ENCODE data around the gene EEF1E1.
A peak's percentile ranks its signal among the peaks of the same experiment; 100 is the strongest.

Gene EEF1E1

DNA sequence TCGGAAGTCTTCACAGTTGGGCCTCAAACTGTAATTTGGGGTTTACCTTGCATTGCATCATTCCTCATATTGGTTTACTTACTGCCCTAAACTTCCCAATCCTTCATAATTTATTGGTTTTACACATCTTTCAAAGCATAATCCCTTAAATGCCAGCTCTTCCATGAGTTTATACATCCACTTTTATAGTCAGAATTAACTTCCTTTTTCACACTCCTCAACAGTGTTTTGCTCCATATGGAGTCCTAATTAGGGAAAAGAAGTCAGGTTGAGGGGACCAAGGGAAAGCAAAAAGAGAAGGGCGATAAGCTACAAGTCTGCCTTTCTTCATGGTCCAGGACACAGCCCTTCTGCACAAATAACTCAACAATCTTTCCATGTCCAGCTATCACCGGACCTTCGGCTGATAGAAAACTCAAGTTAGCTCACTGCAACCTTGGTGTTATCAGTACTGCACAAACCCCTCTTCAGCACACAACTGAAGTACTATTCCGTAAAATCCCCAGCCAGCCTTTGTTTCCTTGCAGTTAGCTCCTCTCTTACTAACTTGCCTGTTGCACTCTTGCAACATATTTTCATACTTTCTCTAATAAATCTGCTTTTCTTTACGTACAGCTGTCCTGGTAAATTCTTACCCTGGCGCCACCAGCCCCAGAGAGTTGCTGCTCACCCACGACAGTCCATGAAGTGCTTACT, 2.0 kb downstream of the EEF1E1 start:
- ChIA-PET POLR2A (interaction anchor here (1.2 kb wide), 1 partner anchor 15 kb away, joined by 4 read pairs; no protein-coding TSS in a partner anchor), CTCF (no interaction called here)
- no peak for DNase-seq (ENCODE audit: extremely low spot score)
- TF ChIP-seq CTBP1 (IDR thresholded peaks at IDR 0.05; ENCODE audit: borderline replicate concordance) (no peak), ELF4 (IDR thresholded peaks at IDR 0.05) (no peak), SUZ12 (IDR thresholded peaks at IDR 0.05) (no peak), LEF1 (IDR thresholded peaks at IDR 0.05; ENCODE audit: borderline replicate concordance) (no peak), FOXA1 (IDR thresholded peaks at IDR 0.05) (no peak), ZNF384 (IDR thresholded peaks at IDR 0.05) (no peak), SP1 (IDR thresholded peaks at IDR 0.05) (no peak), NFRKB (IDR thresholded peaks at IDR 0.05) (no peak), ARNT (IDR thresholded peaks at IDR 0.05) (no peak), FOXM1 (IDR thresholded peaks at IDR 0.05; ENCODE audit: borderline replicate concordance) (no peak), BHLHE40 (IDR thresholded peaks at IDR 0.05; ENCODE audit: borderline replicate concordance) (no peak), FOXK2 (IDR thresholded peaks at IDR 0.05) (no peak), L3MBTL2 (conservative IDR thresholded peaks at IDR 0.05) (no peak), HDGF (IDR thresholded peaks at IDR 0.05; ENCODE audit: borderline replicate concordance) (no peak), TARDBP (IDR thresholded peaks at IDR 0.05) (no peak)
- TF ChIP-seq, protein P1, sequence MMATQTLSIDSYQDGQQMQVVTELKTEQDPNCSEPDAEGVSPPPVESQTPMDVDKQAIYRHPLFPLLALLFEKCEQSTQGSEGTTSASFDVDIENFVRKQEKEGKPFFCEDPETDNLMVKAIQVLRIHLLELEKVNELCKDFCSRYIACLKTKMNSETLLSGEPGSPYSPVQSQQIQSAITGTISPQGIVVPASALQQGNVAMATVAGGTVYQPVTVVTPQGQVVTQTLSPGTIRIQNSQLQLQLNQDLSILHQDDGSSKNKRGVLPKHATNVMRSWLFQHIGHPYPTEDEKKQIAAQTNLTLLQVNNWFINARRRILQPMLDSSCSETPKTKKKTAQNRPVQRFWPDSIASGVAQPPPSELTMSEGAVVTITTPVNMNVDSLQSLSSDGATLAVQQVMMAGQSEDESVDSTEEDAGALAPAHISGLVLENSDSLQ (IDR thresholded peaks at IDR 0.05), result no peak

DNA sequence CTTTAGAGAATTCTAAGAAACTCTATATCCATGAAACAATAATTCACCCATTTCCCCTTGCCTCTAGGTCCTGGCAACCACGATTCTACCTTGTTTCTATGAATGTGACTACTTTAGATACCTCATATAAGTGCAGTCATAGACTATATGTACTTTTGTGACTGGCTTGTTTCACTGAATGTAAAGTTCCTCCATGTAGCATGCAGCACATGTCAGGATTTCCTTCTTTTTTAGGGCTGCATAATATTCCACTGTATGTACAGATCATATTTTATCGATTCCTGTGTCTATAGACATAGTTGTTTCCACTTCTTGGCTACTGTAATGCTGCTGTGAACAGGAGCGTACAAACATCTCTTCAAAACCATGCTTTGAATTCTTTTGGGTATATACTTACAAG, 11.7 kb downstream of the EEF1E1 start:
- POLR2A ChIA-PET, result no interaction called here

DNA sequence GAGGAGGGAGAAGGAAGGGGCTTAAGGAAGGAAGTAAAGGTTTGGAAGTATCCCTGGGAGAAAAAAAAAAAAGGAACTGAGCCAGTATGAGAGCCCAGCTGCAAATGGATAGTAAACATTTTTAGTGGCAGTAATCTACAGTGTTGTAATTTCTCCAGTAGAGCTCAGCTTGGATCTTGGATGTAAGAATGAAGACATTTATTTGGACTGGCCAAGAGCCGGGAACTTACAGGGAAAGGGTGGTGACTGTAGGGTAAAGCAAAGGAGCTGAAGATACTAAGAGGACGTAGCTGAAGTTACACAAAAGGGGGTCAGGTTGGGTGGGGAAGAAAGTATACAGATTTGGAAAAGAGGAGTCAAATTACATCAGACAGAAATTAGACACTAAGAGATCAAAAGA, 13.5 kb downstream of the EEF1E1 start:
- ChIA-PET CTCF (no interaction called here), POLR2A (no interaction called here)
- no peak for DNase-seq (ENCODE audit: extremely low spot score)
- TF ChIP-seq FOXA1 (IDR thresholded peaks at IDR 0.05) (no peak), TARDBP (IDR thresholded peaks at IDR 0.05) (no peak), NFRKB (IDR thresholded peaks at IDR 0.05) (no peak), SUZ12 (IDR thresholded peaks at IDR 0.05) (no peak), ZNF384 (IDR thresholded peaks at IDR 0.05) (no peak), HDGF (IDR thresholded peaks at IDR 0.05; ENCODE audit: borderline replicate concordance) (no peak)

More for the DNA sequence above, 11.7 kb downstream of the EEF1E1 start:
- CTCF ChIA-PET, result no interaction called here
- DNase-seq (ENCODE audit: extremely low spot score), result no peak
- TF ChIP-seq LEF1 (IDR thresholded peaks at IDR 0.05; ENCODE audit: borderline replicate concordance) (no peak), ARNT (IDR thresholded peaks at IDR 0.05) (no peak), FOXM1 (IDR thresholded peaks at IDR 0.05; ENCODE audit: borderline replicate concordance) (no peak)

DNA sequence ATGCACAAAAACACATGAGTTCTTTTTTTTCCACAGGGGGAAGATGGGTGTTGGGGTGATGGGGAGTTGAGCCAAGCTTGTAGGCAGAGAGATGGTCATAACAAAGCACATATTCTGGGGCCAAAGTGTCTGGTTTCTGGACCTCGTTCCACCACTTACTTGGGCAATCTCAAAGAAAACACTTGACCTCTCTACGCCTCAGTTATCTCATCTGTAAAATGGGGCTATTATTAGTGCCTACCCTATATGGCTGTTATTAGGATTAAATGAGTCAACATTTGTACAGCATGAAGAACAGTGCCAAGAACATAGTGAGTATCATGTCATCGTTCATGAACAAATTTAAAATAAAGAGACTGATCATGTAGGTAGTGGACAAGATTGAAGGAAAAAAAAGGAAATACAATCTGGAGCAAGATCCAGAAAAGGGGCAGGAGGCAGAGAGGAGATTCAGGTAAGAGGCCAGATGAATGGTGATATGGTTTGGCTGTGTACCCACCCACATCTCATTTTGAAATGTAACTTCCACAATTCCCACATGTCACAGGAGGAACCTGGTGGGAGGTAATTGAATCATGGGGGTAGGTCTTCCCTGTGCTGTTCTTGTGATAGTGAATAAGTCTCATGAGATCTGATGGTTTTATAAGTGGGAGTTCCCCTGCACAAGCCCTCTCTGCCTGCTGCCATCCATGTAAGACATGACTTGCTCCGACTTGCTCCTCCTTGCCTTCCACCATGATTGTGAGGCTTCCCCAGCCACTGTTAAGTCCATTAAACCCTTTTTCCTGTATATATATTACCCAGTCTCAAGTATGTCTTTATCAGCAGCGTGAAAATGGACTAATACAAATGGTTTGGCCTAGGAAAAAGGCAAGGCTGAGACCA, 14.2 kb downstream of the EEF1E1 start:
- POLR2A ChIA-PET, result interaction anchor here (4.1 kb wide), 1 partner anchor 24 kb away, joined by 12 read pairs; the partner anchor contains the start of gene BLOC1S5
- CTCF ChIA-PET, result no interaction called here
- DNase-seq (ENCODE audit: extremely low spot score), result no peak
- no peak for TF ChIP-seq ZNF384 (IDR thresholded peaks at IDR 0.05)
- TF ChIP-seq HDGF (IDR thresholded peaks at IDR 0.05; ENCODE audit: borderline replicate concordance), result no peak
- TF ChIP-seq, protein P1 (IDR thresholded peaks at IDR 0.05), result no peak
- TF ChIP-seq NFRKB (IDR thresholded peaks at IDR 0.05), result no peak
- TF ChIP-seq CTBP1 (IDR thresholded peaks at IDR 0.05; ENCODE audit: borderline replicate concordance), result no peak
- TF ChIP-seq L3MBTL2 (conservative IDR thresholded peaks at IDR 0.05), result no peak
- TF ChIP-seq FOXK2 (IDR thresholded peaks at IDR 0.05), result no peak
- no peak for TF ChIP-seq TARDBP (IDR thresholded peaks at IDR 0.05)
- TF ChIP-seq LEF1 (IDR thresholded peaks at IDR 0.05; ENCODE audit: borderline replicate concordance), result no peak
- no peak for TF ChIP-seq ELF4 (IDR thresholded peaks at IDR 0.05)
- no peak for TF ChIP-seq SUZ12 (IDR thresholded peaks at IDR 0.05)
- no peak for TF ChIP-seq BHLHE40 (IDR thresholded peaks at IDR 0.05; ENCODE audit: borderline replicate concordance)
- no peak for TF ChIP-seq SP1 (IDR thresholded peaks at IDR 0.05)
- no peak for TF ChIP-seq ARNT (IDR thresholded peaks at IDR 0.05)

DNA sequence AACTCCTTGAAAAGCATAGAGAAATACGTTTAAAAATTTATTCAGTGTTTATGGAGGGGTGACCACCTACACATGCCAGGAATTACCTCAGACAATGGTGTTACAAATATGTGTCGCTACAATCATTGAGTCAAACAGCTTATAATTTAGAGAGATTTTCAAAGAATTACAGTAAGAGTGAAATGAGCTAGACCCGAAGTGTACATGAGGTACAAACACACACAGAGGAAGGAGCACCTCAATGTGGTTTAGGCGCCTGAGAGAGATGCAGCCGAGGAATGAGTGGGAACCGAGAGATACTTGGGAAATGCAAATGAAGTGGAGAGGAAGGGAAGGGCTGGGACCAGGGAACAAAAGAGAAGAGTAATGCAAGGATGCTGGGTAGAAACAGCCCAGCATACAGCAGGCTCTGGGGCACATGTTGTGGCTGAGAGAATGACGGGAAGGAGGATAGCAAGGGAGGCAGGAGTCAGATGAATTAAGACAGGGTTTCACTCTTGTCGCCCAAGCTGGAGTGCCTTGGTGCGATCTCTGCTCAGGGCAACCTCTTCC, 15.5 kb downstream of the EEF1E1 start:
- POLR2A ChIA-PET, result interaction anchor here (1.0 to 4.1 kb wide), 2 partner anchors 16 to 23 kb away, joined by 4 to 12 read pairs; partner anchors contain the start of genes BLOC1S5 and EEF1E1
- CTCF ChIA-PET, result no interaction called here
- DNase-seq (ENCODE audit: extremely low spot score), result no peak
- TF ChIP-seq FOXM1 (IDR thresholded peaks at IDR 0.05; ENCODE audit: borderline replicate concordance) (no peak), CTBP1 (IDR thresholded peaks at IDR 0.05; ENCODE audit: borderline replicate concordance) (no peak), ARNT (IDR thresholded peaks at IDR 0.05) (no peak), ELF4 (IDR thresholded peaks at IDR 0.05) (no peak)
- TF ChIP-seq, protein P1 (IDR thresholded peaks at IDR 0.05), result no peak

DNA sequence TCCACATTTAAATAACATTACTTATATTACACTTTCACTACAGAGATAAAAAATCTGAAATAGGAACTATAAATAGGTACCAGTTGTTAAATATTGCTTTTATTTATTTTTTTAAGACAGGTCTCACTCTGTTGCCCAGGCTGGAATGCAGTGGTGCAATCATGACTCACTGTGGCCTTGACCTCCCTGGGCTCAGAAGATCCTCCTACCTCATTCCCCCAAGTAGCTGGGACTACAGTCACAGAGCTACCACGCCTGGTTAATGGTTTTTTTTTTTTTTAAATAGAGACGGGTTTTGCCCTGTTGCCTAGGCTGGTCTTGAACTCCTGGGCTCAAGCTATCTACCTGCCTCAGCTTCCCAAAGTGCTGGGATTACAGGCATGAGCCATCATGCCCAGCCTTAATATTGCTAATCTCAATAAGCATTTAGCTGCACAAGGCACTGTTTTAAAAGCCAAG, 17.3 kb downstream of the EEF1E1 start:
- no peak for DNase-seq (ENCODE audit: extremely low spot score)
- ChIA-PET CTCF (no interaction called here), POLR2A (interaction anchor here (1.7 to 4.1 kb wide), 3 partner anchors 15 to 21 kb away, joined by 4 to 14 read pairs (median 12); partner anchors contain the start of genes BLOC1S5 and EEF1E1)
- TF ChIP-seq CTBP1 (IDR thresholded peaks at IDR 0.05; ENCODE audit: borderline replicate concordance) (no peak), ZNF384 (IDR thresholded peaks at IDR 0.05) (peak; percentile 79)
